ENCODE data around the gene DMRT1.

DNA sequence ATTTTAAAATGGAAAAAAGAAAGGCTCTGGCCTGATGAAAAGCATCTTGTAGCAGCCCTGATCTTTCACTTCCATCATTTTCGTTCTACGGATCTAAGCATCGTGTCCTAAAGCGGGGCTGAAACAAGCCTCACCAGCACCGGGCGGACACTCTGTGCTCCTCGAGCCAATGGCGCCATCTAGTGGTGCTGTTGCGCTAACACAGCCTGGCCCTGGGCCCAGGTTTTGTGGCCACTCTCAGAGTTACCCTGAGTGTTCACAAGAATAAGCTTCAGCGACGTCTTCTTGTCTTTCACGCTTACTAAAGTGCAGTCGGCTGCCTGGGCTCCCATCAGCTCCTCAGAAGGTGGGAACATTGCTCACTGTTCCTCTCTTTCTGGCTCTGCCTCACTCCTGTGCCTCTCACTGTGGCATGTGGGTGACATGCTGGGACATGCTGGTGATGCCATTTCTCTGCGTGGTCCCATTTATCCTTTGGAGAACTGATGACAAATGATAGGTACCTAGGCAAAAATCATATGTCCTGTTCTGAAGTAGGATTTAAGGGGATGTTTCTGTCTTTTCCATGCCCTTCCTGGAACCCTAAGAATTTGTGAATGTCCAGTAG, 167.7 kb downstream of the DMRT1 start:
- TF ChIP-seq, protein P1, sequence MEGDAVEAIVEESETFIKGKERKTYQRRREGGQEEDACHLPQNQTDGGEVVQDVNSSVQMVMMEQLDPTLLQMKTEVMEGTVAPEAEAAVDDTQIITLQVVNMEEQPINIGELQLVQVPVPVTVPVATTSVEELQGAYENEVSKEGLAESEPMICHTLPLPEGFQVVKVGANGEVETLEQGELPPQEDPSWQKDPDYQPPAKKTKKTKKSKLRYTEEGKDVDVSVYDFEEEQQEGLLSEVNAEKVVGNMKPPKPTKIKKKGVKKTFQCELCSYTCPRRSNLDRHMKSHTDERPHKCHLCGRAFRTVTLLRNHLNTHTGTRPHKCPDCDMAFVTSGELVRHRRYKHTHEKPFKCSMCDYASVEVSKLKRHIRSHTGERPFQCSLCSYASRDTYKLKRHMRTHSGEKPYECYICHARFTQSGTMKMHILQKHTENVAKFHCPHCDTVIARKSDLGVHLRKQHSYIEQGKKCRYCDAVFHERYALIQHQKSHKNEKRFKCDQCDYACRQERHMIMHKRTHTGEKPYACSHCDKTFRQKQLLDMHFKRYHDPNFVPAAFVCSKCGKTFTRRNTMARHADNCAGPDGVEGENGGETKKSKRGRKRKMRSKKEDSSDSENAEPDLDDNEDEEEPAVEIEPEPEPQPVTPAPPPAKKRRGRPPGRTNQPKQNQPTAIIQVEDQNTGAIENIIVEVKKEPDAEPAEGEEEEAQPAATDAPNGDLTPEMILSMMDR (IDR thresholded peaks at IDR 0.05), result peak; percentile 82 to 90 (median 84)
- no peak for TF ChIP-seq POLR2A (IDR thresholded peaks at IDR 0.05)

All from uterus (tissue), 2 donors.